ENCODE data around the gene SLFN13. TPM values are rescaled to one million over a fixed set of nuclear protein-coding genes. Genes with fewer than 3 reads are reported as not detected.

Gene SLFN13
- polyA plus RNA-seq, 1 donor (not counting 4 experiments of a cell fraction or from before 2014, with no cell fraction given), result 1.4 TPM

DNA sequence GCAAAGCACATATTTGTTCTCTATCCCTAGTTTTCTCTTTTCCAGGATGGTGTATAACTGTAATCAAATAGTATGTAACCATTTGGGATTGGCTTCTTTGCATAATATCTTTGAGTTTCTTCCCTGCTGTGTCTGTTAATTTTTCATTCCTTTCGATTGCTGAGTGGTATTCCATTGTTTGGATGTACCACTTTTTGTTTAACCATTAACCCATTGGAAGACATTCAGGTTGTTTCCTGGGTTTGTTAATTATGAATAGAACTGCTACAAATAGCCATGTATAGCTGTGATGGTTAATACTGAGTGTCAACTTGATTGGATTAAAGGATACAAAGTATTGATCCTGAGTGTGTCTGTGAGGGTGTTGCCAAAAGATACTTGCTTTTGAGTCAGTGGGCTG is 4.6 kb upstream of the SLFN13 start:
- Histone ChIP-seq H3K4me1 (ENCODE audit: control insufficient read depth, extremely low read depth, insufficient read depth, low read length) (no peaks in the 10 kb centered on the region), H3K4me3 (ENCODE audit: control insufficient read depth in 2 of 3, extremely low read depth in 1 of 3, insufficient read depth in 2 of 3, low read depth in 1 of 3, low read length in 3 of 3) (no peak overlapping the region), H3K9me1 (ENCODE audit: control insufficient read depth, extremely low read depth, insufficient read depth, low read length) (no peaks in the 10 kb centered on the region), H4K20me1 (ENCODE audit: control insufficient read depth, extremely low read depth, insufficient read depth, low read length) (no peaks in the 10 kb centered on the region), H3K27ac (ENCODE audit: control insufficient read depth, insufficient read depth, low read length) (no peak overlapping the region), H3K36me3 (ENCODE audit: control insufficient read depth in 2 of 2, extremely low read depth in 1 of 2, insufficient read depth in 2 of 2, low read length in 2 of 2) (no peaks in the 10 kb centered on the region), H3K27me3 (ENCODE audit: control insufficient read depth, extremely low read depth, insufficient read depth, low read length) (peaks cover 28% of the 10 kb centered on the region), H3K9me3 (ENCODE audit: control insufficient read depth, low read depth, low read length) (no peaks in the 10 kb centered on the region), H2AFZ (ENCODE audit: control insufficient read depth, low read length) (no peak overlapping the region), H3K79me2 (ENCODE audit: control insufficient read depth, insufficient read depth, low read length) (no peaks in the 10 kb centered on the region), H3K9ac (ENCODE audit: control insufficient read depth, extremely low read depth, insufficient read depth, low read length) (no peak overlapping the region), H3K4me2 (ENCODE audit: control insufficient read depth, extremely low read depth, insufficient read depth, low read depth, low read length) (no peak overlapping the region)
- DNase-seq (ENCODE audit: low read depth, low spot score), result no peak
- no peak for TF ChIP-seq CTCF (optimal IDR thresholded peaks at IDR 0.05 in 1 of 3, IDR thresholded peaks at IDR 0.05 in 1 of 3, conservative IDR thresholded peaks at IDR 0.05 in 1 of 3; ENCODE audit: extremely low read depth in 1 of 3, insufficient read depth in 2 of 3, low read length in 3 of 3)
- no peak for FAIRE-seq
- dilution Hi-C loops (cut with MboI; ENCODE audit: extremely low pct_ligation_motif_present, low sequenced_read_pairs), result no loop called here

GRCh38 chr17:35449371-35449931 is 885 bp upstream of the SLFN13 start:
- Histone ChIP-seq H3K36me3 (ENCODE audit: control insufficient read depth in 2 of 2, extremely low read depth in 1 of 2, insufficient read depth in 2 of 2, low read length in 2 of 2) (no peaks in the 10 kb centered on the region), H3K9me1 (ENCODE audit: control insufficient read depth, extremely low read depth, insufficient read depth, low read length) (no peaks in the 10 kb centered on the region), H3K4me3 (ENCODE audit: control insufficient read depth in 2 of 3, extremely low read depth in 1 of 3, insufficient read depth in 2 of 3, low read depth in 1 of 3, low read length in 3 of 3) (no peak overlapping the region), H3K9me3 (ENCODE audit: control insufficient read depth, low read depth, low read length) (no peaks in the 10 kb centered on the region), H4K20me1 (ENCODE audit: control insufficient read depth, extremely low read depth, insufficient read depth, low read length) (no peaks in the 10 kb centered on the region), H3K27ac (ENCODE audit: control insufficient read depth, insufficient read depth, low read length) (no peak overlapping the region), H3K4me2 (ENCODE audit: control insufficient read depth, extremely low read depth, insufficient read depth, low read depth, low read length) (no peak overlapping the region), H2AFZ (ENCODE audit: control insufficient read depth, low read length) (no peak overlapping the region), H3K9ac (ENCODE audit: control insufficient read depth, extremely low read depth, insufficient read depth, low read length) (no peak overlapping the region), H3K27me3 (ENCODE audit: control insufficient read depth, extremely low read depth, insufficient read depth, low read length) (peaks cover 33% of the 10 kb centered on the region), H3K79me2 (ENCODE audit: control insufficient read depth, insufficient read depth, low read length) (no peaks in the 10 kb centered on the region), H3K4me1 (ENCODE audit: control insufficient read depth, extremely low read depth, insufficient read depth, low read length) (no peaks in the 10 kb centered on the region)
- TF ChIP-seq CTCF (optimal IDR thresholded peaks at IDR 0.05 in 1 of 3, IDR thresholded peaks at IDR 0.05 in 1 of 3, conservative IDR thresholded peaks at IDR 0.05 in 1 of 3; ENCODE audit: extremely low read depth in 1 of 3, insufficient read depth in 2 of 3, low read length in 3 of 3), result no peak
- no peak for TF ChIP-seq EZH2 (IDR thresholded peaks at IDR 0.05; ENCODE audit: low read length)
- DNase-seq (ENCODE audit: low read depth, low spot score) (no peak), FAIRE-seq (no peak)
- dilution Hi-C loops (cut with MboI; ENCODE audit: extremely low pct_ligation_motif_present, low sequenced_read_pairs), result no loop called here

Measured in keratinocyte (primary cell).